HepG2 (cell line): ENCODE data around the gene DPP7. TPM values are rescaled to one million over a fixed set of nuclear protein-coding genes. Genes with fewer than 3 reads are reported as not detected.

Source experiments
- BHLHE40 ChIP-seq: IDR thresholded peaks from 2 replicates; pipeline ENCODE4 v1.6.1; 2011; ENCODE audit warnings: low read length, improper control_type of control experiment
- BRF2 ChIP-seq: sonication (generic); formaldehyde crosslinking; IDR thresholded peaks from 2 replicates; pipeline ENCODE4 v1.8.1; 2022; ENCODE audit warnings: mild to moderate bottlenecking, missing genetic modification reagents
- CEBPG ChIP-seq: IDR thresholded peaks from 2 replicates; pipeline ENCODE4 v1.6.1; 2016
- E2F2 ChIP-seq: sonication (generic); formaldehyde crosslinking; IDR thresholded peaks from 2 replicates; pipeline ENCODE4 v1.4.0; 2020; ENCODE audit warnings: missing genetic modification reagents, borderline replicate concordance
- HMGA1 ChIP-seq: sonication (generic); formaldehyde crosslinking; conservative IDR thresholded peaks from 2 replicates; pipeline ENCODE4 v1.4.0; 2020; ENCODE audit warnings: missing genetic modification reagents
- MEIS1 ChIP-seq: sonication (generic); formaldehyde crosslinking; IDR thresholded peaks from 2 replicates; pipeline ENCODE4 v1.9.0; 2021; ENCODE audit warnings: mild to moderate bottlenecking, missing genetic modification reagents, moderate library complexity, borderline replicate concordance
- NFE2L2 ChIP-seq: fragments of 150-350 bp; IDR thresholded peaks from 2 replicates; pipeline ENCODE4 v1.6.1; 2014; ENCODE audit warnings: low read length
- PAX8 ChIP-seq: sonication (generic); formaldehyde crosslinking; IDR thresholded peaks from 2 replicates; pipeline ENCODE4 v1.8.0; 2022; ENCODE audit warnings: mild to moderate bottlenecking, missing genetic modification reagents, borderline replicate concordance
- RAD21 ChIP-seq: fragments of 450-650 bp; formaldehyde crosslinking; IDR thresholded peaks from 2 replicates; pipeline ENCODE4 v1.5.0; 2020; ENCODE audit warnings: mild to moderate bottlenecking
- RFX1 ChIP-seq: fragments of 450-650 bp; IDR thresholded peaks from 2 replicates; pipeline ENCODE4 v1.6.1; 2017
- RFX5 ChIP-seq: IDR thresholded peaks from 2 replicates; pipeline ENCODE4 v1.6.1; 2011; ENCODE audit warnings: low read depth, low read length, improper control_type of control experiment
- ZBED4 ChIP-seq: sonication (generic); formaldehyde crosslinking; IDR thresholded peaks from 2 replicates; pipeline ENCODE4 v1.4.0; 2020; ENCODE audit warnings: missing genetic modification reagents, borderline replicate concordance
- ZBTB21 ChIP-seq: sonication (generic); formaldehyde crosslinking; IDR thresholded peaks from 2 replicates; pipeline ENCODE4 v1.4.0; 2020; ENCODE audit warnings: missing genetic modification reagents
- ZBTB42 ChIP-seq: sonication (generic); formaldehyde crosslinking; IDR thresholded peaks from 2 replicates; pipeline ENCODE4 v1.5.0; 2020; ENCODE audit warnings: mild to moderate bottlenecking, missing genetic modification reagents
- ZFP36L1 ChIP-seq: sonication (generic); formaldehyde crosslinking; IDR thresholded peaks from 2 replicates; pipeline ENCODE4 v1.8.0; 2022; ENCODE audit warnings: mild to moderate bottlenecking, missing genetic modification reagents, moderate library complexity
- ZFP62 ChIP-seq: sonication (generic); formaldehyde crosslinking; IDR thresholded peaks from 2 replicates; pipeline ENCODE4 v1.4.0; 2020; ENCODE audit warnings: missing genetic modification reagents
- ZNF256 ChIP-seq: sonication (generic); formaldehyde crosslinking; conservative IDR thresholded peaks from 2 replicates; pipeline ENCODE4 v1.4.0; 2020; ENCODE audit warnings: missing genetic modification reagents
- ZNF414 ChIP-seq: sonication (generic); formaldehyde crosslinking; IDR thresholded peaks from 2 replicates; pipeline ENCODE4 v1.5.0; 2020; ENCODE audit warnings: missing genetic modification reagents
- ZNF451 ChIP-seq: sonication (generic); formaldehyde crosslinking; IDR thresholded peaks from 2 replicates; pipeline ENCODE4 v1.5.0; 2020; ENCODE audit warnings: mild to moderate bottlenecking, missing genetic modification reagents
- ZNF550 ChIP-seq: sonication (generic); formaldehyde crosslinking; IDR thresholded peaks from 2 replicates; pipeline ENCODE4 v1.4.0; 2020; ENCODE audit warnings: mild to moderate bottlenecking, missing genetic modification reagents, borderline replicate concordance
- ZNF598 ChIP-seq: sonication (generic); formaldehyde crosslinking; IDR thresholded peaks from 2 replicates; pipeline ENCODE4 v1.5.1; 2020; ENCODE audit warnings: mild to moderate bottlenecking, missing genetic modification reagents, borderline replicate concordance
- ZNF615 ChIP-seq: sonication (generic); formaldehyde crosslinking; IDR thresholded peaks from 2 replicates; pipeline ENCODE4 v1.5.0; 2020; ENCODE audit warnings: mild to moderate bottlenecking, missing genetic modification reagents, borderline replicate concordance
- ZNF790 ChIP-seq: sonication (generic); formaldehyde crosslinking; IDR thresholded peaks from 2 replicates; pipeline ENCODE4 v1.8.0; 2022; ENCODE audit warnings: missing genetic modification reagents, mild to moderate bottlenecking, borderline replicate concordance
- ZNF850 ChIP-seq: sonication (generic); formaldehyde crosslinking; conservative IDR thresholded peaks from 2 replicates; pipeline ENCODE4 v1.9.0; 2021; ENCODE audit warnings: mild to moderate bottlenecking, missing genetic modification reagents
- ZSCAN9 ChIP-seq: IDR thresholded peaks from 2 replicates; pipeline ENCODE4 v1.6.1; 2016; ENCODE audit warnings: borderline replicate concordance
- polyA plus RNA-seq, 8 experiments: library from polyadenylated mRNA; depleted of rRNA in 3 of 8; stranded (reverse) in 7 of 8; unstranded in 1 of 8; fragments of >200 nt; fragmentation: Illumina TruSeq in 4 of 8; extraction: Trizol in 4 of 8; gene quantifications; 2 replicates each; pipeline versions ENCODE4 v1.2.1 to v1.2.3, GENCODE V29; 2011 to 2016; ENCODE audit warnings: low read depth in 4 of 8, missing spikeins in 1 of 8, mixed read lengths in 1 of 8; ENCODE audit not compliant: insufficient read depth in 1 of 8
- total RNA-seq, 5 experiments: library from RNA; depleted of rRNA; stranded (reverse); fragments of >200 nt; fragmentation: Illumina TruSeq; extraction: Trizol; gene quantifications; 2 replicates each; pipeline ENCODE4 v1.2.3, GENCODE V29; 2016; ENCODE audit warnings: low read depth in 1 of 5

DPP7 gene
- total and polyA plus RNA-seq, 2 of the 13 experiments (the other 11 are each of a cell fraction or from before 2014, with no cell fraction given) = 1.2 to 4.5 TPM

- 0 out of 2 replicates have a peak, but pooled peaks have one; percentile 33 for TF ChIP-seq MEIS1 (CRISPR knock-in tag)
- no peak for TF ChIP-seq BHLHE40
- no peak for TF ChIP-seq ZNF256
- TF ChIP-seq ZNF850 (CRISPR knock-in tag) = no peak
- no peak for TF ChIP-seq RFX1
- peak; percentile 33; the same call in 1 of the 2 replicates for TF ChIP-seq ZNF451 (CRISPR knock-in tag)
- peak; percentile 14; the same call in 1 of the 2 replicates for TF ChIP-seq RAD21 (CRISPR knock-in tag)
- no peak for TF ChIP-seq CEBPG (CRISPR knock-in tag)
- TF ChIP-seq ZFP36L1 (CRISPR knock-in tag) = 0 out of 2 replicates have a peak, but pooled peaks have one; percentile 42
- no peak for TF ChIP-seq BRF2 (CRISPR knock-in tag)
- TF ChIP-seq PAX8 = no peak
- TF ChIP-seq ZNF550 = no peak
- no peak for TF ChIP-seq NFE2L2
- no peak for TF ChIP-seq E2F2
- no peak; the same call in 1 of the 2 replicates for TF ChIP-seq ZNF414 (CRISPR knock-in tag)
- TF ChIP-seq ZBED4 (CRISPR knock-in tag) = peak; percentile 72
- no peak for TF ChIP-seq ZBTB42 (CRISPR knock-in tag)
- no peak for TF ChIP-seq HMGA1 (CRISPR knock-in tag)
- TF ChIP-seq ZSCAN9 (CRISPR knock-in tag) = no peak
- TF ChIP-seq ZNF615 (CRISPR knock-in tag) = no peak
- TF ChIP-seq ZNF598 = no peak
- no peak for TF ChIP-seq ZFP62 (CRISPR knock-in tag)
- no peak for TF ChIP-seq RFX5
- TF ChIP-seq ZNF790 (CRISPR knock-in tag) = no peak
- no peak for TF ChIP-seq ZBTB21
Observed at GRCh38 chr9:137070201-137070905, 44.2 kb downstream of the DPP7 start, which contains the start of gene SAPCD2 (continued).
